Activated B cell treated with CpG ODN at 0.5 μM for 24 hours (primary cell): ENCODE data around the gene STK38L. TPM values are rescaled to one million over a fixed set of nuclear protein-coding genes. Genes with fewer than 3 reads are reported as not detected.
"Not testable (repeated sequence)": the region's sequence is repeated elsewhere in the genome, so short reads cannot be mapped to it uniquely, and the experiment has no call there.

ENCODE experiments used
- ATAC-seq: fragments of 200-7000 bp; cut with Tn5 transposase; one replicate; pipeline ENCODE4 v1.10.0; 2021; ENCODE audit warnings: low read depth, mild to moderate bottlenecking, moderate library complexity
- CTCF ChIA-PET: fragments of 350-600 bp; sonication (Branson Sonifier 250); formaldehyde crosslinking; loops from one replicate; lab custom pipeline; 2021; ENCODE audit warnings: antibody characterized with exemption; lab: Charles Lee
- POLR2A ChIA-PET: fragments of 350-600 bp; sonication (Branson Sonifier 250); formaldehyde crosslinking; loops from one replicate; lab custom pipeline; 2021; ENCODE audit warnings: antibody characterized with exemption; lab: Charles Lee
- DNase-seq: peaks from one replicate; pipeline ENCODE4 v3.0.0; 2022
- H3K27ac Mint-ChIP-seq: one replicate; pipeline ENCODE4 v1.8.0; 2020; ENCODE audit warnings: mixed read lengths
- H3K27me3 Mint-ChIP-seq: one replicate; pipeline ENCODE4 v1.8.0; 2021; ENCODE audit warnings: mixed read lengths
- H3K36me3 Mint-ChIP-seq: one replicate; pipeline ENCODE4 v1.8.0; 2021; ENCODE audit warnings: low read depth, mixed read lengths
- H3K4me1 Mint-ChIP-seq: one replicate; pipeline ENCODE4 v1.8.0; 2021; ENCODE audit warnings: mixed read lengths
- H3K4me3 Mint-ChIP-seq: one replicate; pipeline ENCODE4 v1.8.0; 2020; ENCODE audit warnings: mild to moderate bottlenecking, mixed read lengths
- H3K9me3 Mint-ChIP-seq: one replicate; pipeline ENCODE4 v1.8.0; 2020; ENCODE audit warnings: mixed read lengths
- intact Hi-C: fragments of 100-400 bp; cut with micrococcal nuclease; formaldehyde crosslinking; loops from one replicate; pipeline ENCODE4 v1.15.1; 2024
- total RNA-seq: library from RNA; stranded (reverse); gene quantifications from 2 replicates; pipeline ENCODE4 v1.2.3, GENCODE V29; 2022
- TF ChIP-seq, protein P1 (sequence below): fragments of 200-600 bp; IDR thresholded peaks from one replicate; pipeline ENCODE4 v1.8.0; 2022; ENCODE audit warnings: antibody characterized with exemption, mild to moderate bottlenecking

STK38L gene
- total RNA-seq, 1 donor from 2014 or later, result 26.3 TPM

DNA sequence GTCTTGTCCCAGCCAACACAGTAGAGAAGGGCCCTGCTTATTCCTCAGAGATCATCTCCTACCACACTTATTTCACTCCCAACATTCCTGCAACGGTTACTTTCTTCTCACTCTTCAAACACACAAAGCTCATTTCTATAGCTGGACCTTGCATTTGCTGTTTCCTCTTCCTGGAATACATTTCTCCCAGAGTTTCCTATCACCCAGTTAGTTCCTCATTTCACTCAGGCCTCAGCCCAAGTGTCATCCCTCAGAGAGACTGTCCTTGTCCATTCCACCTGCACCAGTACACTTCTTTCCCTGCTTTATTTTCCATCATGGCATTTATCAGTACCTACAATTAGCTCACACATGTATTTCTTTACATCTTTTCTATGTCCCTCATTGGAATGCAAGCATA, 14.7 kb upstream of the STK38L start:
- POLR2A ChIA-PET, result no interaction called here
- no peak for ATAC-seq
- DNase-seq, result no peak
- no peaks in the 10 kb centered on the region for H3K4me1 Mint-ChIP-seq
- CTCF ChIA-PET, result interaction anchor here (1.0 kb wide), 1 partner anchor 22 kb away, joined by 3 read pairs; no protein-coding TSS in a partner anchor
- no peaks in the 10 kb centered on the region for H3K9me3 Mint-ChIP-seq
- no peak overlapping the region for H3K27ac Mint-ChIP-seq
- no peak overlapping the region for H3K4me3 Mint-ChIP-seq
- H3K36me3 Mint-ChIP-seq, result no peaks in the 10 kb centered on the region
- TF ChIP-seq, protein P1, sequence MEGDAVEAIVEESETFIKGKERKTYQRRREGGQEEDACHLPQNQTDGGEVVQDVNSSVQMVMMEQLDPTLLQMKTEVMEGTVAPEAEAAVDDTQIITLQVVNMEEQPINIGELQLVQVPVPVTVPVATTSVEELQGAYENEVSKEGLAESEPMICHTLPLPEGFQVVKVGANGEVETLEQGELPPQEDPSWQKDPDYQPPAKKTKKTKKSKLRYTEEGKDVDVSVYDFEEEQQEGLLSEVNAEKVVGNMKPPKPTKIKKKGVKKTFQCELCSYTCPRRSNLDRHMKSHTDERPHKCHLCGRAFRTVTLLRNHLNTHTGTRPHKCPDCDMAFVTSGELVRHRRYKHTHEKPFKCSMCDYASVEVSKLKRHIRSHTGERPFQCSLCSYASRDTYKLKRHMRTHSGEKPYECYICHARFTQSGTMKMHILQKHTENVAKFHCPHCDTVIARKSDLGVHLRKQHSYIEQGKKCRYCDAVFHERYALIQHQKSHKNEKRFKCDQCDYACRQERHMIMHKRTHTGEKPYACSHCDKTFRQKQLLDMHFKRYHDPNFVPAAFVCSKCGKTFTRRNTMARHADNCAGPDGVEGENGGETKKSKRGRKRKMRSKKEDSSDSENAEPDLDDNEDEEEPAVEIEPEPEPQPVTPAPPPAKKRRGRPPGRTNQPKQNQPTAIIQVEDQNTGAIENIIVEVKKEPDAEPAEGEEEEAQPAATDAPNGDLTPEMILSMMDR, result no peak
- intact Hi-C loops, result no loop called here
- H3K27me3 Mint-ChIP-seq, result no peaks in the 10 kb centered on the region

DNA sequence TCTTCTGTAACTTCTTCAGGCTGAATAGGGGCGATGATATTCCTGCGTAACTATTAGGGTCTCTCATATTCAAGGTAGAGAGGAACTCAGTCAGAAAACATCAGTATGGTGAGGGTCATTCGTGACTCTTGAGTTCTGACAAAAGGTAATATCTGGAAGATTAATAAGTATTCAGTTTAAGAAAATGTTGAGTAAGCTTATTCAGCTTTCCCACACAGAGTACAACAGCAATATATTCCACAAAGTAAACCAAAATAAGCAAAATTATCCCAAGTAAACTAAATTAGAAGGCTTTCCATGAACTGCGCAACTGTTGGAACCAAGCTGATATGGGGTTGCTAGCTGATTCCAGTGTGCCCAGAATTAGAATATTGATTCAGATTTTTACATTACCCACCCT, 12.7 kb upstream of the STK38L start:
- ATAC-seq, DNase-seq, H3K4me1 Mint-ChIP-seq, H3K27me3 Mint-ChIP-seq, H3K36me3 Mint-ChIP-seq, H3K4me3 Mint-ChIP-seq, H3K9me3 Mint-ChIP-seq, H3K27ac Mint-ChIP-seq, intact Hi-C loops, CTCF ChIA-PET: not testable (repeated sequence)
- POLR2A ChIA-PET, result interaction anchor here (0.6 kb wide), 1 partner anchor 57 kb away, joined by 6 read pairs; no protein-coding TSS in a partner anchor

DNA sequence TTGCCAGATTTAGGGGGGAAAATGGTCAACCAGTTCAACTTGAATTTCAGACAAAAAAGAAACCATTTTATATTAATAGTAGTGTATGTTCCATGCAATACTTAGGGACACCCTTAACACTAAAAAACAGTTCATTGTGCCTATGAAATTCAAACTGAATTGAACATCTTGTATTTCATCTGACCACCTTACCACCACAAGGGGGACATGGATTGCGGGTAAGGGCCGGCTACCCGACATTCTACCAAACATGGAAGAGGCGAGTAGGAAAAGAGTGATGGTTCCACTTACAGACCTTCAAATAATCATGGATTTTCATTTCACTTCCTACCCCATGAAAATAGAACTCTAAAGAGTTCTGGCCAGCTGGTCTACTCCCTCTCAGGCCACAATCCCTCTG, 10.3 kb upstream of the STK38L start:
- intact Hi-C loops, result no loop called here
- ChIA-PET POLR2A (no interaction called here), CTCF (no interaction called here)
- no peak for ATAC-seq
- Mint-ChIP-seq H3K4me3 (no peak overlapping the region), H3K9me3 (no peaks in the 10 kb centered on the region), H3K36me3 (no peaks in the 10 kb centered on the region), H3K27ac (no peak overlapping the region), H3K4me1 (peaks cover 12% of the 10 kb centered on the region), H3K27me3 (no peaks in the 10 kb centered on the region)
- TF ChIP-seq, protein P1, result no peak
- no peak for DNase-seq

DNA sequence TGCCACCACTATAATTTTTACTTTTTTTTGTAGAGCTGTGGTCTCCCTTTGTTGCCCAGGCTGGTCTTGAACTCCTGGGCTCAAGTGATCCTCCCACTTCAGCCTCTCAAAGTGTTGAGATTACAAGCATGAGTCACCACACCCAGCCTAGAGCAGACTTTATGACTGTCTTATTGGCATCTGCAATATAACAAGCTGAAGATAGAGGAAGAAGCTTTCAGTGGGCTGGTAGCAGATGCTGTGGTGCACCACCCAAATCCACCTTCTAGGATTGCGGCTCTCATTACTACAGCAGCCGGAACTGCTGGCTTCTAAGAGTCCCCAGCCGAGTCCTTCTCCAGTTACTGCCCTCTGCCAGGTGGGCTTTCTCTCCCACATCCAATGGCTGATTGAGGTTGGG, 7.6 kb upstream of the STK38L start:
- Mint-ChIP-seq H3K36me3 (no peaks in the 10 kb centered on the region), H3K27me3 (no peaks in the 10 kb centered on the region), H3K4me3 (no peak overlapping the region), H3K4me1 (peaks cover 24% of the 10 kb centered on the region), H3K9me3 (no peaks in the 10 kb centered on the region), H3K27ac (no peak overlapping the region)
- TF ChIP-seq, protein P1, result no peak
- no peak for DNase-seq
- no peak for ATAC-seq
- POLR2A ChIA-PET, result no interaction called here
- CTCF ChIA-PET, result interaction anchor here (0.8 kb wide), 1 partner anchor 70 kb away, joined by 5 read pairs; no protein-coding TSS in a partner anchor
- intact Hi-C loops, result no loop called here

DNA sequence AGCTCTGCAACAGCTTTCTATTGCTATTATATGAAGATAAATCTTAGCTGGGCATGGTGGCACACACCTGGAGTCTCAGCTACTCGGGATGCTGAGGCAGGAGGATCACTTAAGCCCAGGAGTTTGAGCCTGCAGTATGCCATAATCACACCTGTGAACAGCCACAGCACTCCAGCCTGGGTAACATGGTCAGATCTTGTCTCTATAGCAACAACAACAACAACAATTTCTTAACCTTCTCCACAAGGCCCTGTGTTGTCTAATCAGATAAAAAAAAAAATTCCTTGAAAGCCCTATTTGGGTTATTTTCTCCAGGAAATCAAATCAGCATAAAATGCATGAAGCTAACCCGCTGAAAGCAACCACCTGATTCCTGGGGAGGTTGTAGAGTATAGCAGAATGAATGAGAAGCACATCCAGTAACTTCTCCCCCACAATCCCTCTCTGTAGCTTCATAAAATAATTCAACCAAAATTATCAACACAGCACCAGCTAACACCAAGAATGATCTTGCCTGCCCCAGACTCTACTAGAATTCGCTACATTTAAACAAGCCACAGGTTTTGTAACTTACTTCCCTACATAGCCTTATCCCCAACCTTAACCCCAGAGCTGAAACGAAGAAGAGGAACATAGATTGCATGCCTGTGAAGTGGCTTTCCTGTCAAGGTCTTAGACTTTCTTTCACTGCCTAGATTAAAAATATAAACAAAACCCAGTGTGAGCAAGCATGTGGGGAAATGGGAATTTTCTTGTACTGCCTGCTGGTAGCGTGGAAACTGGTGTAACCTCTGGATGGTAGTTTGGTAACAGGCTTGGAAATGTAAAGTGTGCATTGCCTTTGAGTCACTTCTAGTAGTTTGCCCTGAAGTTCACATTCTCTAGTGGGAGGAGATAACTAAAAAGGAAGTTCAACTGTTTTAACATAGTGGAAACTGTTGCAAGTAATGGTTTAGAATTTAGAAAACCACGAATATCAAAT, 6.0 kb upstream of the STK38L start:
- H3K27ac Mint-ChIP-seq, result peak overlapping the region; percentile 85
- DNase-seq (no peak), ATAC-seq (peak; percentile 77)
- no peaks in the 10 kb centered on the region for H3K36me3 Mint-ChIP-seq
- ChIA-PET CTCF (no interaction called here), POLR2A (no interaction called here)
- intact Hi-C loops, result no loop called here
- no peaks in the 10 kb centered on the region for H3K27me3 Mint-ChIP-seq
- TF ChIP-seq, protein P1, result no peak
- peak overlapping the region; percentile 42 for H3K4me3 Mint-ChIP-seq
- peaks cover 24% of the 10 kb centered on the region for H3K4me1 Mint-ChIP-seq
- H3K9me3 Mint-ChIP-seq, result no peaks in the 10 kb centered on the region
